Stimulated activated CD8-positive, alpha-beta memory T cell treated with anti-CD3 and anti-CD28 coated beads, Interleukin-15, amount 100 ng/mL, for 48 hours (primary cell): ENCODE results near the gene DIAPH3.

Experiments
- DNase-seq, 2 donors: peaks; one replicate each; pipeline ENCODE4 v3.0.0-alpha.2; 2020; ENCODE audit warnings: low read depth in 2 of 2

DIAPH3 gene

DNA sequence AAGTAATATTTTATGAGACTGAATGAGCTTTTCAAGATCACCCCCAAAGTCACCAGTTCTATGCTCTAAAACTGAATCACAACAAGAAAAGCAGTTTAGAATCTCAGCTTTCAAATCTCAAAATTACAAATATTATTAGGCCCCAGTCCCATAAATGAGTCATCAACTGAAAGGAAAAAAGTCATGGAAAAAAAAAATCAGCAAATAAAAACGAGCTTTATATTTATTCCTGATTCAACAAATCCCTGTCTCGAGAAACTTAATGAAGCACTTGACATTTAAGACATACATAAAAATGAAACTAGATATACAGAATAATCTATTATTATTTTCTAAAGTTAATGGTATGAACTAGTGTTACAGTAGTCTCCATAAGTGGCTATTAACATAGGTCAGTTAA is 203.0 kb downstream of the DIAPH3 start:
- no peak for DNase-seq

DNA sequence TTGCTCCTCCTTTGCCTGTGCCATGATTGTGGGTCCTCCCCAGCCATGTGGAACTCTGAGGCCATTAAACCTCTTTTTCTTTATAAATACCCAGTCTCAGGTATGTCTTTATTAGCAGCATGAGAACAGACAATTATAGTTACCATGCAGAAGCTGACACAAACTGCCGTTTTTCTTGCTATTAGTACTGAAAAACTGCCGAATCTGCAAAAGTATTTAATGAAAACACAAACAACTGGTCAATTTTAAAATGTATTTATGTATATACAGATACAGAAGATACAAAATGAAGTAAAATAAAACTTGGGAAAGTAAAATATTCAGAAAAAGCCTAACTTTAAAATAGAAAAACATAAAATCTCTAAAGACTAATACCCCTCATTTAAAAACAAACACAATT is 206.3 kb downstream of the DIAPH3 start:
- DNase-seq, result no peak

DNA sequence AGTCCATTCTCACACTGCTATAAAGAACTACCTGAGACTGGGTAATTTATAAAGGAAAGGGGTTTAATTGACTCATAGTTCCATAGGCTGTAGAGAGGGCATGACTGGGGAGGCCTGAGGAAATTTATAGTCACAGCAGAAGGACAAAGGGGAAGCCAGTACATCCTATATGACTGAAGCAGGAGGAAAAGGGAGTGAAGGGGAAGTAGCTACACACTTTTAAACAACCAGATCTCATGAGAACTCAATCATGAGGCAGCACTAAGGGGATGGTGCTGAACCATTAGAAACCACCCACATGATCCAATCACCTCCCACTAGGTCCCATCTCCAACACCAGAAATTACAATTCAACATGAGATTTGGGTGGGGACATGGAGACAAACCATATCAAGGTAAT is 209.1 kb downstream of the DIAPH3 start:
- no peak for DNase-seq

DNA sequence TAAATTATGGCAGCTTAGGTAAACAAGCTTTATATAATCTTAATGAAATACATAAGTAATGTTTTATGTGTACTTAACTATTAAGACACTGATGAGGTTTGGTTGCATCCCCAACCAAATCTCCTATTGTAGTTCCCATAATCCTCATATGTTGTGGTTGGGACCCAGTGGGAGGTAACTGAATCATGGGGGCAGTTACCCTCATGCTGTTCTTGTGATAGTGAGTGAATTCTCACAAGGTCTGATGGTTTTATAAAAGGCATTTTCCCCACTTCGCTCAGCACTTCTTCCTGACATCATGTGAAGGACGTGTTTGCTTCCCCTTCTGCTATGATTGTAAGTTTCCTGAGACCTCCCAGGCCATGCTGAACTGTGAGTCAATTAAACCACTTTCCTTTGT is 212.7 kb downstream of the DIAPH3 start:
- no peak for DNase-seq

DNA sequence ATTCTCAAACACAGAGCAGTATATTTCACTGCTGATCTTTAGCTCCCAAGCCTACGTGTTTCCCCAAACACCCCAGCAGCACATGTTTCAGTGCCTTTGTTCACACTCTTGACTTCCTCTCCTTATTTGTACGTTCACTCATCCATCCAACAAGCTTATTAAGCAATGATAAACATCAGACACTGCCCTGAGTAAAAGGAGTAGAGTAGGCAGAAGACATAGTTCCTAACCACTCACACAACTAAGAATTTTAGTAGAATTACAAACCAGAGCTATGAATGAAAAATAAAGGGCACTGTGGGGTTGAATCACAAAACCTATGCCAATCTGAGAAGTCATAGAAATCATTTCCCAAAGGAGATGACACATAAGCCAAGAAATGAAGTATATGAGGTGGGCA is 213.5 kb downstream of the DIAPH3 start:
- DNase-seq, result no peak

DNA sequence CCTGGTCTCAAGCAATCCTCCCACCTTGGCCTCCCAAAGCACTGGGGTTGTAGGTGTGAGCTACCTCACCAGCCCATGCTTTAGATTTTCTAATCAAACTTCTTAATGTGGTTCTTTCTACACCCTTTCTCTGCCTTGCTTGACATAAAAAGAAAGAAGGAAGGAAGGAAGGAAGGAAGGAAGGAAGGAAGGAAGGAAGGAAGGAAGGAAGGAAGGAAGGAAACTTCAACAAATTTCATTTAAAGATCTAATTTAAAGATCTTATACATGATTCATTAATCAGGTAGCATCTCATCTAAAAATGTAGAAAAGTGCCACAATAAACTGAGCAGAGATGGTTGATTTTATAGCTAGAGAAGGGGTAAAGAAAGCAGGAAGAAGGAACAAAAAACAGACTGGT is 215.0 kb downstream of the DIAPH3 start:
- no peak for DNase-seq

DNA sequence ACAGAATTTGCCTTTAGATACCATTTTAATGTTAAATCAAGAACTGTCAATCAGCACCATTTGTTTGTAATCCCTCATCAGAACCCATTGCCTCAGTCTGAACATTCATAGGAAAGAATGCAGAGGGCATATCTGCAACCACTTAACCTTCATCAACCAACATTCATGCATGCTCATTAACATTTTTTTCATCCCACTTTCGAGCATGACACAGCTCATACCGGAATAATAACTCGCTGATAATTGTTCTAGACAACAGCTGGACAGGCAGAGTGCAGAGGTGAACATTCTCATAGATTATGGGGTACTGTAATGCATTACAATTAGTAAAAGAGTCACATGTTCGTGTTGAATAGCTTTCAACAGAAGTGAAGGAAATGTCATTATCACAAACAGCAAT is 216.8 kb downstream of the DIAPH3 start:
- no peak for DNase-seq

DNA sequence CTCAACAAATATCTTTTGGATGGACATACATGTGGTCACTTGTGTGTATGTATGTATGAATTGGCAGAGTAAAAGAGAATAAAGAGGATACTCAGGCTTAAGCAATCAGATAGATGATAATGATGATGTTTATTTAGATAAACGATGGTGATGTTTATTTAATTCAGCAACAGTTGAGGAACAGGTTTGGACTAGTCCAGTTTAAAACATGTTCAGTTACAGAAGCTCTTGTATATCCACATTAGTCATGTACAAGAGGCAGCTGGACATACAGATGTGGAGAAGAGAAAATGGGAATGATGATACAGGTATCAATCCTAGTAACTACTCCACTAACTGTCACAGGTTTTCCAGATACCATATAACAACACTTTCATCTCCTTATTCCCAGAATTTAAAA is 232.1 kb downstream of the DIAPH3 start:
- no peak for DNase-seq

DNA sequence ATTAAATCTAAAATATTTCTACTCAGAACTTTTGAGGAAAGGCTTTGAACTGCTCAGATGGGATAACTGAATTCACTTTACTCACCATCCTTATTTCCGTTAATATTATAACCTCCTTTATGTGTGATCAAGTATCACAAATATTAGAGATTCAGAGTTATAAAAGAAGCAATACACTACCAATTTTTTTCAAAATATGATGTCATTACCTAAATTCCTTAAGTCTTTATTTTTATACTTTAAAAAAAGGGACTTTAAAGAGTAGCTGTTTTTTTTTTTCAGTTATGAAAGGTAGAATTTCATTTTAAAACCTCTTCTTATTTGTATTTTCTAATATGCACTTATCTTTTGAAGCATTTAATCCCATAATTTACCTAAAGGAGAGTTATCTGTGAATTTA is 239.5 kb downstream of the DIAPH3 start:
- no peak for DNase-seq

DNA sequence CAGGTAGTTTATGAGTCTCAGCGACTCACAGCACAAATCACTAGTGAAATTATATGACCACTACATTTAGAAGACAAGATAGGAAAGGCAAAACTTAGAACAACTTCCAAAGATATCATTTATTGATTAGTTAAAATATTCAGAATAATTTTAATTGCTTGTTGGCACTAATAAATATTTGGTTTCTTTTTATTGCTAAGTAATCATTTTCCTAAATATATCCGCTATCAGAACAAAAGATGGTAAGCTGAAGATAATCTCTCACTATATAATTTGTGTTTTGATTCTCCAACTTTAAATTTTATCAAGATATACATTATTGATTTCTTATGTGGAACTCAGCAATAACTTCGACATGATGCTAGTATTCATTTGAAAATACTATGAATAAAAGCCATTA is 248.5 kb downstream of the DIAPH3 start:
- no peak for DNase-seq

DNA sequence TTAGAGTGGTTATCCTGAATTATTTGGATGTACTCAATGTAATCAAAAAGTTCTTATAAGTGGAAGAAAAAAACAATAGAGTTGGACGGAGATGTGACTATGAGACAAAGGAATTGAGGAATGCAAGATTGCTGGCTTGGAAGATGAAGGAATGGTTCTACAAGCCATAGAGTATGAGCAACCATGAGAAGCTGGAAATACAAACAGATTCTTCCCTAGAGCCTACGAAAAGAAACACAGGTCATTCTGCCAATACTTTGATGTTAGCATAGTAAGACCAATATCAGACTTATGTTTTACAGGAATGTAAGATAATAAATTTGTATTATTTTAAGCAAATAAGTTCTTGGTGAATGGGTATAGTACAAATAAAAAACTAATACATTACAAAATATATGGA is 249.2 kb downstream of the DIAPH3 start:
- DNase-seq, result no peak

DNA sequence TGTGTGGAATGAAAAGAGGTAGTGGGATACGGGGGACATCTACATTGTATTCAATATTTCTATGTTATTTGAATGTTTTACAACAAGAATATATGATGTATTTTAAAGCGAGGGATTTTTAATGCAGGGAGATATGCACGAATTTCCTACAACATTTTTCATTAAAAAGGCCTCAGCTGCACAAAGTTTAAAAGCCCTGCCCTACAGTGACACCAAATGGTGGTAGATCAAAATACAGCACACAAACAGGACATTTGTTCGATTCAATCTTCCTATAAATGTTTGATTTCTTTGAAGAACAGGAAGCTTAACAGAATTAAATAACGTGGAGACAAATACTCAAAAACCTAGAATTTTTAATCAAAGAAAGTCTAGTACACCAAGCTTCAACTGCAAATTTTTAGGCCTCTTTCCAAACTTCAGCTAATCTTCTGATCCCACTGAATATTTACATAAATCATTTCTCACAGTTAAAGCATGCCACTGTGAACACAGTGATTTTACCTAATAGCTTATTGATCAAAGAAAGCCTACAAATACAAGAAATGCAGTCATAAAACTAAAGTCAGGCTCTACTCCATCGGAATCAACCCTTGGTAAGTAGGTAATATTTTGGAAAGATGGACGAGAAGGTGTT is 257.2 kb downstream of the DIAPH3 start:
- DNase-seq, result no peak

DNA sequence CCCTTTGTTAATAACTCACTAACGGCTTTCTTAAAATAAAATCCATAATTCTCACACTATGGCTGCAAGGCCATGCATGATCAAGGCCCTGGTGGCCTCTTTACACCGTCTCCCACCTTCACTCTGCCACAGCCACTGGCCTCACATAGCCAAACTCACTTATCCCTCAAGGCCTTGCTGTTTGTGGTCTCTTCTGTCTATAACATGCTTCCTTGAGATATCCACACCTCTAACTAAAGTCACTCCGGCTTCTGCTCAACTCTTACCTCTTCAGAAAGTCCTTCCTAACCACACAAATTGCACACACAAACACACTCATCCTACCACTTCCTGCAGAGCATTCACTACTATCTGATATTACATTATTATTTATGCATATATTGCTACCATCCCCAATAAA is 262.5 kb downstream of the DIAPH3 start:
- DNase-seq, result no peak

DNA sequence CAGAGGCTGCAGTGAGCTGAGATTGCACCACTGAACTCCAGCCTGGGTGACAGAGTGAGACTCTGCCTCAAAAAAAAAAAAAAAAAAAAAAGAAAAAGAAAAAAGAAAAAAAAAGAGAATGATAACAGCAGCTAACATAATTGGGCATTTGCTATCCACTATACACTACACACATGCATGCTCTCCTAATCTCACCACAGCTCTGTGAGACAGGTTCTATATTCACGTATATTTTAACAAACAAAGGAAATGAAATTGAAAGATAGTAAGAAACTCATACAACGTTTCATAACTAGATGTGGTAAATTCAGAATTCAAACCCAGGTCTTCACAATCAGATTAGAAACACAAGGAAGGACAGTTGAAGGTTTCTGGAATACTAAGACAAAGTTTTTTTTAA is 265.7 kb downstream of the DIAPH3 start:
- DNase-seq, result no peak

DNA sequence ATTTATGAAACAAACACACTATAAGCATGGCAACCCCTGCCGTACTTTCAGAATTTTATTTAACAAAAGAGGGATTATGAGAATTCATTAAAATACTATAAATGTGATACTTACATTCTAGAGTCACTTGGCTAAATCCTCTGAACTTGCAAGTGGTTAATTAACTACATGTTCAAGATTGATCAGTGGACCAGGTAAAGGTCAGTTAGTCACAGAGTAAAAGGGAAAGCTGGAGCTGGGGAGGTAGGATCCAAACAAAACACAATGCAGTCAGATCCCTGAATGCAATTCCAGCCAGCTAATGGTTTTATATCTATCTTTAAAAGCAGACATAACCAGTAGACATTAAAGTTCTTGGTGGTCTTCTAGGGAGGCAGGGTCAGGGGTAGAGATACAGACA is 270.5 kb downstream of the DIAPH3 start:
- DNase-seq, result no peak

DNA sequence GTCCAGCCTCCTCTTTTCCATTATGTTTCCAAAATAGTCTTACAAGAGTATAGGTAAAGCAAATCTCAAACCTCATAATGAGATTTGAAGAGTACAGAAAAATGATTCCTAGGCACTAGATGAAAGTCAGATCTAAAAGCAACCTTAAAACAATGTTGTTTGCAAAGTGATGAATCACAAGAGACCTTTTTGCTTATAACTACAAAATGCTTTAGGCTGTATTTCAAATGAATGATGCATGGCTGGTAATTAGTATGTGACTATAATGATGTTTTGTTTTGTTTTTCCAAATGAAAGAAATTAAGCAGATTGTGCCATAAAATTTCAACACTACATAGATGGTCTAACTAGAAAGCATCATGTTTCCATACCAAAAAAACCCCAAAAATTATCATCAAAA is 272.7 kb downstream of the DIAPH3 start:
- DNase-seq, result no peak

DNA sequence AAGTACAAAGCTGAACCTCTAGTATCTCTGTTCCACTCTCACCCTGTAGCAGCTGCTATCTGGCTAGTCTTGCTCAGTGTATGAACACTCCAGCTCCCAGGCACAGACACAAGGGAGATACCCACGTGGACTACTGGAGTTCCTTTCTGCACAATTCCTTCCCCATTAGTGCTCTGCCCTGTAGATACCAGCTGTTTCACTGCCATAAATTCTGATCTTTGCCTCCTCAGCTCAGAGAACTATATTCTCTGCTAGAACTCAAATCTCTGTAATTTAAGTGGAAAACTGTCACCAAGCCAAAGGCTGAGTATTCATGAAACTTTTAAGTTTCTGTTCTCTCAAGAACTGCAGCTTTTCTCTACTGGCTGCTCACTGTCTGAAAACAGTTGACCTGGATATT is 273.7 kb downstream of the DIAPH3 start:
- DNase-seq, result no peak

DNA sequence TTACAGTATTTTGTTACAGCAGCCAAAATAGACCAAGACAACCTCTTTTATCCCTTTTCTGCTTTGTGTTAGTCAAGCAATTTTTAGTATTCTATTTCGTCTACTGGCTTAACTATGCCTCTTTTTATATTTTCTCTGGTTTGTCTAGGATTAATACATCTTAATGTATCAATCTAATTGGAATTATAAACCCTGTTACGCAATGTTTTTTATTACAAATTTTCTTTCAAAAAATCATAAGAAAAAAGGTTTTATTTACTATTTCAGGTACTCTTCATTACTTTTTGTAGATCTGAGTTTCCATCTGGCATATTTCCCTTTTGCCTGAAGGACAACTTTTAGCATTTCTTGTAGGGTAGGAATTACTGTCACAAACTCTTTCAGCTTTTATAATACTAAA is 275.3 kb downstream of the DIAPH3 start:
- no peak for DNase-seq

DNA sequence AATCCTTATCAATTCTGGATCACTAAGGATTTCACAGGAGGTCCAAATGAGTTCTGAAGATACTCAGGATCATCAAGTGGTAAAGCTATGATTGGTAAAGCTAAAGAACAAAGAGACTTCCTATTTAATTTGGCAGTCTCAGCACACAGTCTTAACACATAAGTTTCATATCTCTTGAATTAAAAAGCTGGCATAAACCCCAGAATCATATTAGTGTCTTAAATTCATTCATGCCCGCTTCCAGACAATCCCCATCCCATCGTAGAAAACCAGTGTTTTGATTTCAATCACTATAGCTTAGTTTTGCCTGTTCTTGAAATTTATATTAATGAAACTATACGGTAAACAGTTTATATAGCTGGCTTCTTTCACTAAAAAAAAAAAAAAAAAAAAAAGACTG is 278.7 kb downstream of the DIAPH3 start:
- no peak for DNase-seq

DNA sequence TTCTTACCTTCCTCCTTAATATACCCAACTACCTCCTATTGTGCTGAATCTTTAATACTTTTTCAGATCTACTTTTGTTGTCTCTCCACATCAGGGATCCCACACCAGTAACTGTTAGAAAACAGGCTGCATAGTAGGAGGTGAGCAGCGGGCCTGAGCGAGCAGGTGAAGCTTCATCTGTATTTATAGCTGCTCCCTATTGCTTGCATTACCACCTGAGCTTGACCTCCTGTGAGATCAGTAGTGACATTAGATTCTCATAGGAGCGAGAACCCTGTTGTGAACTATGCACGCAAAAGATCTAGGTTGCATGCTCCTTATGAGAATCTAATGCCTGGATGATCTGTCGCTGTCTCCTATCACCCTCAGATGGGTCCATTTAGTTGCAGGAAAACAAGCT is 279.8 kb downstream of the DIAPH3 start:
- DNase-seq, result no peak

DNA sequence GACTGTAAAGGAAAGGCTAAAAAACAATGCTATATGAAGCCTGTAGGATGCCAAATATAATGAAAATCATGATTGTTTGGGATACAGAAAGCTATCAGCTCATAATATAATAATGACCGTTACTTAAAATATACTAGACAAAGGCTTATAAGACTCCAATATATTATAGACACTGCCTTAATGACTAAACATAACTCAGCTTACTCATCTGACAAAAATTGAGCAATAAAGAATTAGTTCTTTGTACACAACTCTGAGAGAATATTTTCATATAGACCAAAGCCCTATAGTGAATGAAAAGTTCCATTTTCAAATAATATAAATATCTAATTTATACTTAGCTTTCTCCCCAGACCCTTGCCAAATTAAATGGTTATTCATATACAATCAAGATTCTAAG is 283.3 kb downstream of the DIAPH3 start:
- no peak for DNase-seq

DNA sequence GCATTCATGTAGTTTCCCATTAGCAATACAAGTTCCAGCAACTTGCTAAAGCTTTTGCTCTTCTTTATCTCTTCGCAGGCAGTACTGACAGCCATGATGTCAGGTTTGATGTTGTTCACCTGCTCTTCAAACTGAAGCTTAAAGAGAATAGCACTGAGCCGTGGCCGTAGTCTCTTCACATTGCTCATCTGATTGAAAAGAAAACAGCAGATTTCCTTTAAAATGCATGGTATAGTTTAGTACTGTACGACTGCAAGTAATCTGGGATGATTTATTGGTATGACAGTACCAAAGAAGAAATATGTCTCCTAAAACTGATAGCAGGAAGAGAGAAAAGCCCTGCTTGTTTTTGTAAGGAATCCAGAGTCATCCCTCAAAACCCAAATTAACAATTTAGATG is 284.4 kb downstream of the DIAPH3 start:
- DNase-seq, result no peak

DNA sequence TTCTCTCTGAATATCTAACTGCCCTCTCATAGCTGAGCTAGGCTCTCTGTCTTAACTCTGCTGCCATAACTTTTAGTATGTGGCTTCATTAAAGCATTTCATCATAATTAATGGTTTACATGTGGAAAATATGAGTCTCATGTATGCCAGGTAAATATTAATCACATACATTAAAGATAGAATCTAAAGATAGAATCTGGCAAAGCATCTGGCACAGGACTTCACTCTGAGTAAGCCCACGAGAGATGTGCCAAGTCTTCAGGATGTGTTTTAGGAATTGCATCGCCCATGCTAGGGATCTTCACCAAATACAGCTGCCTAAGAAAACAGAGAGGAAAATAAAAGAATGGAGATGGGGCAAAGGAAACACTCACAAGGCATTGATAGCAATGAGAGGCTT is 285.8 kb downstream of the DIAPH3 start:
- DNase-seq, result no peak

DNA sequence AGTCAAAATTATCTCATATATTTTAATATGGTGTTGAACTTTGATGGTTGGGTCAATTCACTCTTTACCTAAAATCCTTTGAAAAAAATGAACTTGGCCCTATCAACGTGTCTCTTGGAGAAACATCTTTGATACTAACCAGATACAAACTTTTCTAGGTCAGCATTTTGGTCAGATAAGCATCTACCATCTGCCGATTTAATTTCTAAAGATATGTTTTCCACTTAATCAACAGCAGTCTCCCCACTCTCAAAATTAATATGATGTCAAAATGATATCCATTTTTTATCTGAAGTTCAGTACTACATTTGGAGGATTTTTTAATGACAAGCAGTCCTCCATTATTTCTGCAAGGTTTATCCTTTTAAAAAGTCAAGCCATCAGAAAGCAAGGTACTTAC is 288.8 kb downstream of the DIAPH3 start:
- no peak for DNase-seq

DNA sequence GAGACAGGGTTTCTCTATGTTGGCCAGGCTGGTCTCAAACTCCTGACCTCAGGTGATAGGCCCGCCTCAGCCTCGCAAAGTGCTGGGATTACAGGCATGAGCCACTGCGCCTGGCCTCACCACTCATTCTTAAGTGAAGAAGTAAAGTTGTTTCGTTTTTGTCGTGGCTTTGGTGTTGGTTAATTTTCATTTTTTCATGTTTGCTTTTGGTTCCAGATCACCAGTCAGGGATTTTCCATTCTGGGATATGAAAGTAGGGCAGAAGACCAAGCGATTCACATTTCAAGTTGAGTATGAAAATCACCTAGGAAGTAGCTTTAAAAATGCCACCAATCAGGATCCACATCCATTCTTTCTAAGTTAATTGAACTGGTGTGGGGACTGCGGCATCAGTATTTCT is 289.9 kb downstream of the DIAPH3 start:
- no peak for DNase-seq
